Renal cortex interstitium (tissue), 15 donors: ENCODE measurements around the gene ZNF680. TPM values are rescaled to one million over a fixed set of nuclear protein-coding genes. Genes with fewer than 3 reads are reported as not detected.
"Not testable (repeated sequence)": the region's sequence is repeated elsewhere in the genome, so short reads cannot be mapped to it uniquely, and the experiment has no call there.

Experiments
- DNase-seq, 11 donors: peaks; one replicate each; pipeline ENCODE4 v3.0.0-alpha.2; 2013; ENCODE audit warnings: low read depth in 9 of 11, low spot score in 4 of 11; ENCODE audit errors: extremely low read depth in 1 of 11
- long read RNA-seq, 16 experiments: transcript quantifications; one replicate each; lab custom pipeline, GENCODE V29; 2026
- polyA plus RNA-seq, 3 donors: library from polyadenylated mRNA; unstranded; fragments of 120-200 nt; gene quantifications; one replicate each; pipeline ENCODE4 v1.2.1, GENCODE V29; 2013; ENCODE audit not compliant: insufficient read length in 3 of 3

ZNF680 gene
- 10 to 100 TPM; 15.0 to 19.9 (median 16.2) TPM for polyA plus RNA-seq
- long read RNA-seq, donor 1, result 0 reads
- long read RNA-seq, donor 2, transcript ZNF680-201 (4 exons, 3,022 nt), result major isoform, 6 of 16 reads
- long read RNA-seq, donor 2, partial matches to known transcripts, result 10 of 16 reads
- long read RNA-seq, donor 2, other reads (novel, unspliced or antisense), result 0 of 16 reads
- long read RNA-seq, donor 3, partial matches to known transcripts, result 20 of 29 reads
- long read RNA-seq, donor 3, other reads (novel, unspliced or antisense), result 7 of 29 reads
- long read RNA-seq, donor 4, partial matches to known transcripts, result 0 of 9 reads
- long read RNA-seq, donor 4, other reads (novel, unspliced or antisense), result 5 of 9 reads
- long read RNA-seq, donor 5, result 0 reads
- long read RNA-seq, donor 6, partial matches to known transcripts, result 0 of 4 reads
- long read RNA-seq, donor 6, other reads (novel, unspliced or antisense), result 0 of 4 reads
- long read RNA-seq, donor 7, partial matches to known transcripts, result 10 of 15 reads
- long read RNA-seq, donor 7, other reads (novel, unspliced or antisense), result 0 of 15 reads
- long read RNA-seq, donor 8, result 0 reads
- long read RNA-seq, donor 9, partial matches to known transcripts, result 0 of 14 reads
- long read RNA-seq, donor 9, other reads (novel, unspliced or antisense), result 9 of 14 reads
- long read RNA-seq, donor 10, partial matches to known transcripts, result 0 of 14 reads
- long read RNA-seq, donor 10, other reads (novel, unspliced or antisense), result 10 of 14 reads
- long read RNA-seq, donor 11, partial matches to known transcripts, result 7 of 9 reads
- long read RNA-seq, donor 11, other reads (novel, unspliced or antisense), result 0 of 9 reads
- long read RNA-seq, donor 12, partial matches to known transcripts, result 0 of 2 reads
- long read RNA-seq, donor 12, other reads (novel, unspliced or antisense), result 0 of 2 reads
- long read RNA-seq, donor 13, result 0 reads
- long read RNA-seq, donor 14, partial matches to known transcripts, result 0 of 3 reads
- long read RNA-seq, donor 14, other reads (novel, unspliced or antisense), result 0 of 3 reads
- long read RNA-seq, donor 15, partial matches to known transcripts, result 0 of 4 reads
- long read RNA-seq, donor 15, other reads (novel, unspliced or antisense), result 0 of 4 reads
- long read RNA-seq, donor 16, transcript ZNF680-201 (4 exons, 3,022 nt), result major isoform, 8 of 47 reads
- long read RNA-seq, donor 16, partial matches to known transcripts, result 24 of 47 reads
- long read RNA-seq, donor 16, other reads (novel, unspliced or antisense), result 13 of 47 reads

DNA sequence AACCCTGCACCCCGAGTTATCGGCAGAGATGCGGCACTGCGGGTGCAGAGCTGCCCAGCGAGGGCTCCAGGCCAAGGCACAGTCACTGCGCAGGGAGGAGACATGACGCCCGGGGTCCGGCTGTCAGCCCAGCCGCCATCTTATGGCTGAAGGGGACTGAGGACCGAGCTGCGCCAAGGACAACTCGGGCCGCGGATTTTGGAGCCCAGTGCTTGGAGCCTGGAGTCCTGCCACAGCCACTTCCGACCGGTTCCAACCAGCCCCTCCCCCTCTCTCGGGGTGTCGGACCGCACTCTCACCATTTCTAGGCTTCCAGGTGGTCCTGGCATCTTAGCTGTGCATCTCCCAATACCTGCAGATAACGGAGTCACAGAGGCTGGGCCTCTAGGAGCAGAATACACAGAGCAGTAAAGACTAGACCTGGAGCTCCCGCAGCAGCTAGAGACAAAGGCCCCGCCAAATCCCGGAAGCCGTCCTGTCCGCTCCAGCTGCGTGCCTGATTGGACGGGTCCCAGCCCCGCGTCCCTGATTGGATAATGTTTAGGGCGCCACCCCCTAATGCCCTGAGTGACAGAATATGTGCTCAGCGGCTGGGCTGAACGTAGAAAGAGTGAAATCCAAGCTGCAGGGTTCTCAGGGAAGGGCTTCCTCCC is at the start of gene ZNF680:
Gene ZNF680, minus strand, starts transcription at position 446 of the 653 bp plus-strand sequence. Its CDS starts 117 bp downstream, at position 329.
- peak; percentile 77 to 96 (median 89) for DNase-seq

DNA sequence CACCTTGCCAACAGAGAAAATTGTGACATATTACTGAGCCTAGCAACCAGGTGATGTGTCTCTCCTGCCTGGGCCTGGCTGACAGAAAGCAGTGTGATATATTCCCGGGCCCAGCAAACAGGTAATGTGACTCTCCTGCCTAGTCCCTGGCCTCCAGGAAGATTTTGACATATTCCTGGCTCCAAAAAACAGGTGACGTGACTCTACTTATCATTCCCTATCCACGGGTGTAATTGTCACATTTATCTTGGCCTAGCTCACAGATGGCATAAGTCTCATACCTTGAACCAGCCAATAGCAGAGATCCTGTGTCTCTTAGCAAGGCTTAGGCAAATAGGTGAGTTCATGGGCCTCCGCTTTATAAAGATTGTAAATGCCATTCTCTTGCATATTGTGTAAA is 49.6 kb upstream of the ZNF680 start:
- DNase-seq, result no peak

DNA sequence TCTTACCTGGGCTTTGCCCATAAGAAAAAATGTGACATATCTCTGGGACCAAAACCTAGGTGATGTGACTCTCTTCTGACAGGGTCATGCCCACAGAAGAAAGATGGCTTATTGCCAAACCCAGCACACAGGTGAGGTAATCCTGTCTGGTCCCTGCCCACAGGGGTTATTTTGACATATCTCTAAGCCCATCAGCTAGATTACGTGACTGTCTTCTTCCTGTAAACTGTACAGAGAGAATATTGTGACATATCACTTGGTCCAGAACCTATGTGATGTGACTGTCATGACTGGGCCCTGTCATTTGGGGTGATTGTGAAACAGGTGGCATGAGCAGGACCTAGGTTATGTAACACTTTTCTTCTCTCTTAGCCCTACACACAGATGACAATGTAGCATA is 48.8 kb upstream of the ZNF680 start:
- no peak for DNase-seq

DNA sequence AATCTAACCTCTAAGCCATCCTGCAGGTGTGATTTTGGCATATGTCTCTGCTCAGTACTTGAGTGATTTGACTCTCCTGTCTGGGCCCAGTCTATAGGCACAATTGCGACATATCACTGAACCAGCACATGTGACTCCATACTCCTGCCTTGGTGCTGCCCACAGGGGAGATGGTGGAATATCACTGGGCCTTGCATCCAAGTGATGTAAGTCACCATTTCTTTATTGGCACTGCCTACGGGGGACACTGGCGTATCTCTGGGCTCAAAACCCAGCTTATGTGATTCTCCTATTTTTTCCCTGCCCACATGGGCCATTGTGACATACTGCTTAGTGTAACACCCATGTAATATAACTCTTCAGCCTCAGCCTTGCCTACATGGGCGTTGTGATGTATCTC is 48.1 kb upstream of the ZNF680 start:
- no peak for DNase-seq

DNA sequence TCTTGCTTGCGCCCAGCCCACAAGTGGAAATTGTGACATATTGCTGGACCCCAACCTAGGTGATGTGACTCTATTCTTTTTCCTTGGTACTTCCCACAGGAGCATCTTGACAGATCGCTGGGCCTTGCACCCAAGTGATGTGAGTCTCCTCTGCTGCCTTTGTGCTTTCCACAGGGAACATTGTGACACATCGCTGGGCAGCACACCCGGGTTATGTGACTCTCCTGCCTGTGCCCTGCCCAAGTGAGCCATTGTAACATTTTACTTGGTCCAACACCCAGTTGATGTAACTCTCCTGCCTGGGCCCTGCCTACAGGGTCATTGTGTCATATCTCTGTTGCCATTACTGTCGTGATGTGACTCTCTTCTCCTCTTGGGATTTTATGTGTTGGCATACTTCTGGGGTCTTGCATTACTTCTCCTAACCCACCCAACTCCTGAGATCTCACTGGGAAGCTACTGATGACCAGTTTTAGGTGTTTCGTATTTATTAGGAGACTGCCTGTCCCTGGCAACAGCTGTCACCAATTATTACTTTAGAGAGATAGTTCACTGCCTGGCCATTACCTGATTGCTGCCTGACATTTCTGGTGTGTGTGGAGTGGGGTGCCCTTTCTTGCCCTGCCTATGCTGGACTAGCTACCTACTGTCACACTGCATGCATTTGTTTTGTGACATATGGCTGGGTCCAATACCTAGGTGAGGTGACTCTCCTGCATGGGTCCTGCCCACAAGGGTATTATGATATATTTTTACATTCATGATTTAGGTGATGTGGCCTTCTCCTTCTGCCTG is 45.4 kb upstream of the ZNF680 start:
- DNase-seq, result no peak

DNA sequence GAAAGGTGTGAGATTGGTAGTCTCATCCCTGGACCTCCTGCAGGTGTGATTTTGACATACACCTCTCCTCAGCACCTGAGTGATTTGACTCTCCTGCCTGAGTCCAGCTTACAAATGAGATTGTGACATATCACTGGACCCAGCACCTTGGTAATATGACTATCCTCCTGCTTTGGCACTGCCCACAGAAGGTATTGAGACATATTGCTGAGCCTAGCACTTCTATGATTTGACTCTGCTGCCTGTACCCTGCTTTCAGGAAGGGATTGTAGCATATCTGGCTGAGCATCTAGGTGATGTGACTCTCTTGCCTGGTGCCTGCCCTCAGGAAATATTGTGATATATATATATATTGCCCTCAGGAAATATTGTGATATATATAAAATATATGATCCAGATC is 43.5 kb upstream of the ZNF680 start:
- DNase-seq, result no peak

DNA sequence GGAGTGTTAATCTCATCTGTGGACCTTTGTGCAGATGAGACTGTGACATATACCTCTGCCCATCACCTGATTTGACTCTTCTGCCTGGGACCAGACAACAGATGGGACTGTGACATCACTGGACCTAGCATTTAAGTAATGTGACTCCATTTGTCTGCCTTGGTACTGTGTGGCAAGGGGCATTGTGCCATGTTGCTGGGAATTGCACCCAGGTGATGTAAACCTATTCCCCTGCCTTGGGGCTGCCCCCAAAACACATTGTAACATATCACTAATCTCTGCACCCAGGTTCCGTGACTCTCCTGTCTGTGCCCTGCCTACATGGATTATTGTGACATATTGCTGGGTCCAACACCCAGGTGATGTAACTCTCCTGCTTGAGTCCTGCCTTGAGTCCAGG is 40.4 kb upstream of the ZNF680 start:
- DNase-seq, result no peak

DNA sequence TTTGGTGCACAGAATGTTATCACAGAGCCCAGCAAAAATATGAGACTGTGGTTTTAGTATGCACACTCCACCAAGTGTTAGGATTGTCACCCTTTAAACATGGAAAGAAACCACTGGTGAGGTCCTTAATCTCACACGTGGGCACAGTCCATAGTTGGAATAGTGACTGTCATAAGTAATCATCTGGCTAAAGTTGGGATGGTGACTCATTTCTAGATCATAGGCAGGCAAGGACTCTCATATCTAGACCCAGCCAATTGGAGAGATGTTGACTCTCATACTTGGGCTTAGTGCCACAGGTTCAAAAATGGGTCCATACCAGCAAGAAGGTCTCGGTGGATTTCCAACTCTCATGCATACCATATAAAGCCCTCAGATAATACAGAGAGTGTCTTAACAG is 39.6 kb upstream of the ZNF680 start:
- DNase-seq, result no peak

DNA sequence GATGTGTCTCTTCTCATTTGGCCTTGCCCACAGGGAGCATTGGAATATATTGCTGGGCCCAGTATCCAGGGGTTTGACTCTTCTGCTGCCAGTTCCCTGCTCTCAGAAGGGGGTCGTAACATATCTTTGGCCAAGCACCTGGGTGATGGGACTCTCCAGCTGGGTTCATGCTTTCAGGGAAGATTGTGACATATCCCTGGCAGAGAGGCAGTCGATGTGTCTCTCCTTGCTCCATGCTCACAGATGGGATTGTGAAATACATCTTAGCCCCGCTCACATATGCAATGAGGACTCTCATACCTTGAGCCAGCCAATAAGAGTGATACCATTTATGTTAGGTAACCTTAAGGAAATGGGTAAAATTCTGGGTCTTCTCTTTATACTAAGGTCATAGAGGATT is 39.2 kb upstream of the ZNF680 start:
- no peak for DNase-seq

DNA sequence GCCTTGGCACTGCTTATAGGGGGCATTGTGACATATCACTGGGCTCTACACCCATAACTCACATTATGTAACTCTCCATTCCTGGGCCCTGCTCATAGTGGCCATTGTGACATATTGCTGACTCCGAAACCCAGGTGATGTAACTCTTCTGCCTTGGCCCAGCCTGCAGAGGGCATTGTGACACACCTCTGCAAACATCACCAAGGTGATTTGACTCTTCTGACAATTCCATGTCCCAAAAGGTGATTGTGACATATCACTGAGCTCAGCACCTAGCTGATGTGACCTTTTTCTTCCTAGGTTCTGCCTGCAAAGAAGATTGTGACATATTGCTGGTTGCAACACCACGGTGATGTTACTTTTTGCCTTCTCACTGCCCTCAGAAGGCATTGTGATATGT is 36.5 kb upstream of the ZNF680 start:
- no peak for DNase-seq

DNA sequence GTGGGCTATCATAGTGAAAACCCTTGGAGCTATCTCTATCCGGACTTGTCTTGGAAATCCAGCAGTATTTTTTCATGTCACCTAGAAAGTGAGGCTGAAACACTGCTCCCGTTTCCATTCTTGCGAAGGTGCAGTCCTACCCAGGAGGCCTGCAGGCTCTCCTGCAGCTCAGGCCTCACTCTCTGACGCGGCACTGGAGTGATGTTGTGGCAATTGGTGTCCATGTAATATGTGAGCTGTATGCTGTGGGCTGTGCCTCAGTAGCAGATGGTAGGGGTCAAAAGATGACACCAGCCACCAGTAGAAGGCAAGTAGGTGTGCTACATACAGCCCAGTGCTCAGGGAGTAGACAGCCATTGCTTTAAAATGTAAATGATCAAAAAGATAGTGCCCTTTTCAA is 28.1 kb upstream of the ZNF680 start:
- no peak for DNase-seq

DNA sequence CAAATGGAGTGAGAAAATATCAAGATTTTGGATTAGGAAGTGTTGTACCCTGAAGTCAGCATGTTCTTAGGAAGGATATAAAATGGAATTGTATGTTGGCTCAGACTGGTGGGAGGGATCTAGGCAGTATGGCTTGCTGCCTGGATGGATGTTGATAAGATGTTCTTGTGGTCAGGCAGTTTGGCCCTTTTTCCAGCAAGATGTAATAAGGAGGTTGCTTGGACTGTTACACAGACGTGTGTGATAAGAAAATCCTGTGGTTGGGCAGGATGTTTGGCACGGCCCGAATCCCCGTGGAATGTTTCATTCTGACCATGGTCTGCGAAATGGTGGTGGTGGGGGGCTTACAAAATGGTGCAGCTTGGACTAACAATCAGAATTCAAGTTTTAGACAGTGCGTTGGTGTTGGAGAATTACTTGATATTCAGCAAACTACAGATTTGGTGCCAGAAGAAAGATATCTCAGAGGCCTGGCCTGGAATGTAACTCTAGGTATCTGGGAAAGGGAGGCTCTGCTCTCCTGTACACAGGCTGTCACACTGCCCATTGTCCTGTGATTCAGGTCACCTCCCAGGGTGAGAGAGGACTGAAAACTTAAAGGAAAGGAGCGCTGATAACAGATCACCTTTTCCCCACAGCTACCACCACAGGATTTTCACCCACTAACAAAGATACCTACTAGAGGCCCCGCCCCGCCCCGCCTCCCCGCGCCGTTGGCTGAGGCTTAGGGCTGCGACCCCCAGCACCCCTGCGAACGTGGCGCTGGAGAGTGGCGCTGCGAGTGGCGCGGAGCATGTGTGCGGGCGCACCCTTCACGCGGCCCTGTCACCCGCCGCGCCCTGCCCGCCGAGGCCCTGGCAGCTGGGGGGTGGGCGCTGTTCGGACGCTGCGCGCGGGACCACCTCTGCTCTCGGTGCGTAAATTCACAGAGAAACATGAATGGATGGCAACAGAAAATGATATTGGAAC is 19.3 kb upstream of the ZNF680 start:
- DNase-seq, result no peak

DNA sequence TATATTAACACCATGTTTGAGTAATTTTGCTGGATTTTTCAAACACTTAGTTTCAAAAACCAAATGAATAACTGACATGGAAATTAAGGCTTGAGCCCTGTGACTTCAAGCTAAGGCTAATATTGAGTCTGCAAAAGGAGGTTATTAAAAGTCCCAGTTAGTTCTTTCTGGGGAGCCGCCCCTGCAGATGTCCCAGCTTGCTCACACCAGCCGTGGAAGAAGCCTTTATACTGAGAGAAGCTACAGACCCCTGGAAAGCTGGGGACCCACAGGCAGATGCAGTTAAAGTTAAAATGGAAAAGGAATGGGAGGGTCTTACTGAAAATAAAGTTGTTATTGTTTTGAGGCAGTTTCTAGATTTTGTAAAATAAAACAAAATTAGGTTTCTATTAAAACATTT is 18.5 kb upstream of the ZNF680 start:
- no peak for DNase-seq

DNA sequence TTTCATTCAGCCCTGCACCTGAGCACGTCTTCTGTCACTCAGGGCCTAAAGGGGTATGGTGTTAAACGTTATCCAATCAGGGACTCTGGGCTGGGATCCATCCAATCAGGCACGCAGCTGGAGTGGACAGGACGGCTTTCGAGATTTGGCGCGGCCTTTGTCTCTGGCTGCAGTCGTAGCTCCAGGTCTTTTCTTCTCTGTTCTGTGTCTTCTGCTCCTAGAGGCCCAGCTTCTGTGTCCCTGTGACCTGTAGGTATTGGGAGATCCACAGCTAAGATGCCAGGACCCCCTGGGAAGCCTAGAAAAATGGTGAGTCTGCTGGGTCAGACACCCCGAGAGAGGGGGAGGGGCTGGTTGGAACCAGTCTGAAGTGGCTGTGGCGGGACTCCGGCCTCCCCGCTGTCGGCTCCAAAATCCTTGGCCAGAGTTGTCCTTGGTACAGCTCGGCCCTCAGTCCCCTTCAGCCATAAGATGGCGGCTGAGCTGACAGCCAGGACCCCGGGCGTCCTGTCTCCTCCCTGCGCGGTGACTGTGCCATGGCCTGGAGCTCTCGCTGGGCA is 11.7 kb upstream of the ZNF680 start:
- DNase-seq, result peak in 9 of 11 donors; percentile 31 to 80 (median 63)

DNA sequence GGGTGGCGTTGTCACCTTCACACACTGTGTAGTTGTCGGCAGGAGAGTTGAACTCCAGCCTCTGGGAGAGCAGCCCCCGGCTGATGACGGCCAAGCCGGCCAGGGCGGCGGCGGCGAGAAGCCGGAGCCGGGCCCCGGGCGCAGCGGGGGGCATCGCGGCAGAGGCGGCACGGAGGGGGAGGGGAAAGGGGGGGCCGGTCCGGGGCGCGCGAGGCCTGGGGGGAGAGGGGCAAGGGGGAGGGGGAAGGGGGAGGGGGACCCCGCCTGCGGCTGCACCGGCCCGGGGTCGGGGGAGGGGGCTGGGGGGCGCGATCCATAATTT is 7.4 kb upstream of the ZNF680 start:
- not testable (repeated sequence) for DNase-seq

DNA sequence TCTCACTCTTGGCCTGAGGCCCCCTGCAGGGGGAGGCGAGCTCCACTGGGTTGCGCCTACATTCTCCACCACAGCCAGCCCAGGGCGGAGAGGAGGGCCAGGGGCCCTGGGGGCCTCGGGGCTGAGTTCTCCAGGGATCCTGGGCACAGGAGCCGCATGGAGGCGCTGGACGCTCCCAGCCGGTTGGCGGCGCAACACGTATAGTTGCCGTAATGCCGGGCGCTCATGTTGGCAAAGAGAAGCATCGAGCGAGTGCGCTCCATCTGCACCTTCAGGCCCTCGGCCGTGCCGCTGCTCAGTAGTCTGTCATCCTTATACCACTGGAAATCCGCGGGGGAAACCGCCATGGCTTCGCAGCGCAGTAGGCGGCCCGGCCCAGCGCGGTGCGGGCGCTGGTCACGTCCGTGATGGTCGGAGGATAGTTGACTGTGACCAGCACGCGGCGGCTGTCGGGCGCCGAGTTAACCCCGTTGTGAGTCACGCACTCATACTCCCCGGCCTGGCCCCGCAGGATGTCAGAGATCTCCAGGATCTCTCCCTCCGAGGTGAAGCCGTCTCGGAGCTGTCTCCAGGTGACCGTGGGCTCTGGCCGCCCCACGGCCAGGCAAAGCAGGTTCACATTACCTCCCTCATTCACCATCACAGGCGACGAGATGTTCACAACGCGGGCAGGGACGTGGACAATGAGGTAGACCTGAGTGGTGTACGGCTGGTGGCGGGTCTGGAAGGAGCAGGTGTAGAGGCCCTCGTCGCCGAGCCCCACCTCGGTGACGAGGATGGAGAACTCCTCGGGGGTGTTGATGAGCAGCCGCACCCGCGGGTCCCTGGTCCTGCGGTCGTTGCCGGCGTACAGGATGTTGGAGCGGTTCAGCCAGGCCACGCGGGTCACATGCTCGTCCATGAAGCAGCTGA is 6.8 kb upstream of the ZNF680 start:
- DNase-seq, result peak in 4 of 11 donors; percentile 2 to 42 (median 38)
